Natural killer cell treated with Interleukin-12 subunit alpha and Interleukin-12 subunit beta and Interleukin-15 and Interleukin-18, amount 100 ng/mL, for 72 hours (primary cell): ENCODE results near the gene MGLL. TPM values are rescaled to one million over a fixed set of nuclear protein-coding genes. Genes with fewer than 3 reads are reported as not detected.

ENCODE experiments used
- ATAC-seq, 2 donors: fragments of 150-1000 bp; cut with Tn5 transposase in 1 of 2; sonication (Bioruptor Pico), chemical (Tn5 transposase) in 1 of 2; 2 replicates each; pipeline ENCODE4 v1.10.0; 2021
- DNase-seq: peaks from one replicate; pipeline ENCODE4 v3.0.0; 2022; ENCODE audit warnings: low spot score
- H3K27ac Mint-ChIP-seq, 2 donors: 1 replicate in 1 of 2; 2 replicates in 1 of 2; pipeline ENCODE4 v1.8.0; 2022; ENCODE audit warnings: mixed read lengths in 2 of 2, mild to moderate bottlenecking in 1 of 2, moderate library complexity in 1 of 2
- H3K27me3 Mint-ChIP-seq, 2 donors: 1 replicate in 1 of 2; 2 replicates in 1 of 2; pipeline ENCODE4 v1.8.0; 2022; ENCODE audit warnings: mixed read lengths in 2 of 2
- H3K36me3 Mint-ChIP-seq: one replicate; pipeline ENCODE4 v1.8.0; 2022; ENCODE audit warnings: mixed read lengths
- H3K4me1 Mint-ChIP-seq, 2 donors: 1 replicate in 1 of 2; 2 replicates in 1 of 2; pipeline ENCODE4 v1.8.0; 2022; ENCODE audit warnings: low read depth in 2 of 2, mixed read lengths in 2 of 2, mild to moderate bottlenecking in 1 of 2
- H3K4me3 Mint-ChIP-seq: one replicate; pipeline ENCODE4 v1.8.0; 2022; ENCODE audit warnings: mixed read lengths
- H3K9me3 Mint-ChIP-seq: 2 replicates; pipeline ENCODE4 v1.8.0; 2022; ENCODE audit warnings: mixed read lengths
- total RNA-seq, 2 donors: library from RNA; stranded (reverse); gene quantifications; one replicate each; pipeline ENCODE4 v1.2.3, GENCODE V29; 2022

Gene MGLL
- total RNA-seq, 2 donors from 2014 or later: 2.1 to 3.2 TPM

GRCh38 chr3:127754411-127755304 is 67.7 kb downstream of the MGLL start:
- ATAC-seq (peak in 1 of 2 donors; percentile 43), DNase-seq (no peak)
- H3K27me3 Mint-ChIP-seq: peaks cover 5 to 14% of the 10 kb centered on the region in 2 donors
- peaks cover 0 to 8% of the 10 kb centered on the region in 2 donors for H3K4me1 Mint-ChIP-seq
- no peaks in the 10 kb centered on the region for H3K9me3 Mint-ChIP-seq
- H3K27ac Mint-ChIP-seq: no peak overlapping the region
- H3K4me3 Mint-ChIP-seq: no peak overlapping the region
- no peaks in the 10 kb centered on the region for H3K36me3 Mint-ChIP-seq

- no peak overlapping the region for H3K27ac Mint-ChIP-seq
- DNase-seq: no peak
- H3K27me3 Mint-ChIP-seq: peaks cover 5 to 14% of the 10 kb centered on the region in 2 donors
- no peak overlapping the region for H3K4me3 Mint-ChIP-seq
- peaks cover 0 to 8% of the 10 kb centered on the region in 2 donors for H3K4me1 Mint-ChIP-seq
- H3K9me3 Mint-ChIP-seq: no peaks in the 10 kb centered on the region
- no peaks in the 10 kb centered on the region for H3K36me3 Mint-ChIP-seq
- ATAC-seq: no peak
Measured at GRCh38 chr3:127753898-127754410, 68.4 kb downstream of the MGLL start.

- H3K9me3 Mint-ChIP-seq: no peaks in the 10 kb centered on the region
- H3K36me3 Mint-ChIP-seq: no peaks in the 10 kb centered on the region
- H3K27me3 Mint-ChIP-seq: peaks cover 5 to 14% of the 10 kb centered on the region in 2 donors
- ATAC-seq: no peak
- H3K4me3 Mint-ChIP-seq: no peak overlapping the region
- no peak overlapping the region for H3K27ac Mint-ChIP-seq
- no peak for DNase-seq
- peaks cover 0 to 8% of the 10 kb centered on the region in 2 donors for H3K4me1 Mint-ChIP-seq
Measured at GRCh38 chr3:127753338-127753737, 69.0 kb downstream of the MGLL start.

- no peaks in the 10 kb centered on the region for H3K36me3 Mint-ChIP-seq
- DNase-seq: no peak
- peaks cover 5 to 14% of the 10 kb centered on the region in 2 donors for H3K27me3 Mint-ChIP-seq
- no peak for ATAC-seq
- no peak overlapping the region for H3K4me3 Mint-ChIP-seq
- H3K27ac Mint-ChIP-seq: no peak overlapping the region
- no peaks in the 10 kb centered on the region for H3K9me3 Mint-ChIP-seq
- H3K4me1 Mint-ChIP-seq: peaks cover 0 to 6% of the 10 kb centered on the region in 2 donors
Measured at GRCh38 chr3:127751782-127752181, 70.5 kb downstream of the MGLL start.

GRCh38 chr3:127751163-127751621 is 71.1 kb downstream of the MGLL start:
- H3K9me3 Mint-ChIP-seq: no peaks in the 10 kb centered on the region
- H3K27ac Mint-ChIP-seq: no peak overlapping the region
- ATAC-seq (no peak), DNase-seq (no peak)
- H3K4me3 Mint-ChIP-seq: no peak overlapping the region
- H3K36me3 Mint-ChIP-seq: no peaks in the 10 kb centered on the region
- H3K27me3 Mint-ChIP-seq: peaks cover 5 to 14% of the 10 kb centered on the region in 2 donors
- H3K4me1 Mint-ChIP-seq: peaks cover 0 to 6% of the 10 kb centered on the region in 2 donors

GRCh38 chr3:127750226-127751031 is 71.9 kb downstream of the MGLL start:
- DNase-seq (no peak), ATAC-seq (peak in 1 of 2 donors; percentile 50)
- no peak overlapping the region for H3K27ac Mint-ChIP-seq

GRCh38 chr3:127749787-127750225 is 72.5 kb downstream of the MGLL start:
- H3K4me3 Mint-ChIP-seq: no peak overlapping the region
- no peak overlapping the region for H3K27ac Mint-ChIP-seq
- peaks cover 5 to 14% of the 10 kb centered on the region in 2 donors for H3K27me3 Mint-ChIP-seq
- DNase-seq (no peak), ATAC-seq (no peak)
- no peaks in the 10 kb centered on the region for H3K36me3 Mint-ChIP-seq
- H3K9me3 Mint-ChIP-seq: no peaks in the 10 kb centered on the region
- peaks cover 0 to 2% of the 10 kb centered on the region in 2 donors for H3K4me1 Mint-ChIP-seq

More at GRCh38 chr3:127750226-127751031, 71.9 kb downstream of the MGLL start:
- no peaks in the 10 kb centered on the region for H3K9me3 Mint-ChIP-seq
- no peaks in the 10 kb centered on the region for H3K36me3 Mint-ChIP-seq
- H3K4me3 Mint-ChIP-seq: no peak overlapping the region
- H3K4me1 Mint-ChIP-seq: peaks cover 0 to 6% of the 10 kb centered on the region in 2 donors
- H3K27me3 Mint-ChIP-seq: peaks cover 5 to 14% of the 10 kb centered on the region in 2 donors

GRCh38 chr3:127749361-127749760 is 73.0 kb downstream of the MGLL start:
- H3K9me3 Mint-ChIP-seq: no peaks in the 10 kb centered on the region
- H3K27ac Mint-ChIP-seq: no peak overlapping the region
- no peaks in the 10 kb centered on the region for H3K36me3 Mint-ChIP-seq
- no peak for ATAC-seq
- no peak for DNase-seq
- H3K4me1 Mint-ChIP-seq: peaks cover 0 to 2% of the 10 kb centered on the region in 2 donors
- peaks cover 5 to 14% of the 10 kb centered on the region in 2 donors for H3K27me3 Mint-ChIP-seq
- H3K4me3 Mint-ChIP-seq: no peak overlapping the region

- Mint-ChIP-seq H3K36me3 (no peaks in the 10 kb centered on the region), H3K9me3 (no peaks in the 10 kb centered on the region), H3K27me3 (peaks cover 5 to 14% of the 10 kb centered on the region in 2 donors), H3K27ac (no peak overlapping the region), H3K4me1 (peaks cover 0 to 2% of the 10 kb centered on the region in 2 donors), H3K4me3 (no peak overlapping the region)
- ATAC-seq (no peak), DNase-seq (no peak)
Measured at GRCh38 chr3:127748754-127749327, 73.5 kb downstream of the MGLL start.

- DNase-seq: no peak
- Mint-ChIP-seq H3K27me3 (peaks cover 5 to 14% of the 10 kb centered on the region in 2 donors), H3K9me3 (no peaks in the 10 kb centered on the region), H3K4me1 (peaks cover 0 to 2% of the 10 kb centered on the region in 2 donors), H3K36me3 (no peaks in the 10 kb centered on the region), H3K4me3 (no peak overlapping the region), H3K27ac (no peak overlapping the region)
- no peak for ATAC-seq
Measured at GRCh38 chr3:127747751-127748521, 74.4 kb downstream of the MGLL start.

GRCh38 chr3:127747066-127747465 is 75.2 kb downstream of the MGLL start:
- H3K27ac Mint-ChIP-seq: no peak overlapping the region

GRCh38 chr3:127746400-127747057 is 75.8 kb downstream of the MGLL start:
- no peaks in the 10 kb centered on the region for H3K9me3 Mint-ChIP-seq
- H3K36me3 Mint-ChIP-seq: no peaks in the 10 kb centered on the region
- ATAC-seq (no peak), DNase-seq (no peak)
- no peak overlapping the region for H3K27ac Mint-ChIP-seq
- no peak overlapping the region for H3K4me3 Mint-ChIP-seq
- peaks cover 5 to 8% of the 10 kb centered on the region in 2 donors for H3K27me3 Mint-ChIP-seq
- peaks cover 0 to 2% of the 10 kb centered on the region in 2 donors for H3K4me1 Mint-ChIP-seq

More at GRCh38 chr3:127747066-127747465, 75.2 kb downstream of the MGLL start:
- Mint-ChIP-seq H3K4me1 (peaks cover 0 to 2% of the 10 kb centered on the region in 2 donors), H3K36me3 (no peaks in the 10 kb centered on the region), H3K27me3 (peaks cover 5 to 8% of the 10 kb centered on the region in 2 donors), H3K4me3 (no peak overlapping the region), H3K9me3 (no peaks in the 10 kb centered on the region)
- ATAC-seq: no peak
- no peak for DNase-seq
